GM13977 (cell line): Measurements from ENCODE around the gene CTNNA2.

Experiments
- DNase-seq: peaks from one replicate; pipeline ENCODE4 v3.0.0; 2012; ENCODE audit warnings: low spot score
- in situ Hi-C: fragments of 300-500 bp; cut with MboI; formaldehyde crosslinking; loops from one replicate; pipeline ENCODE4 v1.12.0; 2022; ENCODE audit warnings: low sequenced_read_pairs, low pct_unique_long_range_greater_than_20kb, mixed read lengths, inconsistent platforms; ENCODE audit not compliant: unreplicated experiment
- TF ChIP-seq, protein P1 (sequence below): IDR thresholded peaks from 2 replicates; pipeline ENCODE4 v1.5.1; 2012; ENCODE audit warnings: mild to moderate bottlenecking, control low read depth; ENCODE audit not compliant: insufficient read depth; ENCODE audit errors: extremely low read depth, missing control alignments

Gene CTNNA2

DNA sequence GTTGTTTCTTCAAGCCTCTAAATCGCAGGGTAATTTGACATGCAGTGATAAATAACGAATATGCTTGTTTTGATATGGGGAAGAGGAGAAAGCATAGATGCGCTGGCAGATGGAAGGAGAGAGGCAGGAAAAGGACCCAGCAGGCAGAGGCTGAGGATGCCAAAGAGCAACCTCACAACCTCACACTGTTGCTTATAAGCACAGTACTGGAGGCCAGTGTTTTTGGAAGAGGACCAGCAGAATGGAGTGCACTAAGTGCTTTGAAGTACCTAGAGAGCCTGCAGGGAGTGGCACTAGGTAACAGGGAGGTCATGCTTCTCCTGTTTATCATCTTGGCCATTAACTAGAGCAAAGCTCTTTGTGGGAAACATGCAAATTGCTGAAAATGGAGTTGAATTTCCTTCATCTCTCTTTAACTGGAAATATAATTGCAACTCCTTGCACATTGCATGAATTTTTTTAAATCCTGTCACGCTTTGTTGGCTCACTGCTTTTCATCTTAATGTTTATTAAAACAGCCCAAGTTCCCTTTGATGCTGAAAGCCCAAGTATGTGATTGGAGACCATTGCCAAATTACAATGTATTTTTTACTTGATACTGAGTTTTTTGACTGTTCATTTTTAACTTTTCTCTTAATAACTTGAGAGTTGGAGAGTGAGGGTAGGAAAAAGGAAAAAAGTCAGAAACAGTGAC is 555.3 kb downstream of the CTNNA2 start:
- TF ChIP-seq, protein P1, sequence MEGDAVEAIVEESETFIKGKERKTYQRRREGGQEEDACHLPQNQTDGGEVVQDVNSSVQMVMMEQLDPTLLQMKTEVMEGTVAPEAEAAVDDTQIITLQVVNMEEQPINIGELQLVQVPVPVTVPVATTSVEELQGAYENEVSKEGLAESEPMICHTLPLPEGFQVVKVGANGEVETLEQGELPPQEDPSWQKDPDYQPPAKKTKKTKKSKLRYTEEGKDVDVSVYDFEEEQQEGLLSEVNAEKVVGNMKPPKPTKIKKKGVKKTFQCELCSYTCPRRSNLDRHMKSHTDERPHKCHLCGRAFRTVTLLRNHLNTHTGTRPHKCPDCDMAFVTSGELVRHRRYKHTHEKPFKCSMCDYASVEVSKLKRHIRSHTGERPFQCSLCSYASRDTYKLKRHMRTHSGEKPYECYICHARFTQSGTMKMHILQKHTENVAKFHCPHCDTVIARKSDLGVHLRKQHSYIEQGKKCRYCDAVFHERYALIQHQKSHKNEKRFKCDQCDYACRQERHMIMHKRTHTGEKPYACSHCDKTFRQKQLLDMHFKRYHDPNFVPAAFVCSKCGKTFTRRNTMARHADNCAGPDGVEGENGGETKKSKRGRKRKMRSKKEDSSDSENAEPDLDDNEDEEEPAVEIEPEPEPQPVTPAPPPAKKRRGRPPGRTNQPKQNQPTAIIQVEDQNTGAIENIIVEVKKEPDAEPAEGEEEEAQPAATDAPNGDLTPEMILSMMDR = no peak
- no peak for DNase-seq
- in situ Hi-C loops = no loop called here

DNA sequence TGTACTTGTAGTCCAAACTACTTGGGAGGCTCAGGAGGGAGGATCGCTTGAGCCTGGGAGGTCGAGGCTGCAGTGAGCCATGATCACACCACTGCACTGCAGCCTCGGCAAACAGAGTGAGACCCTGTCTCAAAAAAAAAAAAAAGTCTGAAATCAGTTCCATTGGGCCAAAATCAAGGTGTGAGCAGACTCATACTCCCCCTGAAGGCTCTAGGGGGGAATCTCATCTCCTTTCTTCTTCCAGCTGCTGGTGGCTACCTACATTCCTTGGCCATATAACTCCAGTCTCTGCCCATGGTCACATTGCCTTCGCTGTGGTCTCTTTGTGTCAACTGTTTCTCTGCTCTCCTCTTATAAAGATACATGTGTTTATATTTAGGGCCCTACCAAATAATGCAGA is 557.7 kb downstream of the CTNNA2 start:
- in situ Hi-C loops = no loop called here
- no peak for DNase-seq
- TF ChIP-seq, protein P1 = no peak

DNA sequence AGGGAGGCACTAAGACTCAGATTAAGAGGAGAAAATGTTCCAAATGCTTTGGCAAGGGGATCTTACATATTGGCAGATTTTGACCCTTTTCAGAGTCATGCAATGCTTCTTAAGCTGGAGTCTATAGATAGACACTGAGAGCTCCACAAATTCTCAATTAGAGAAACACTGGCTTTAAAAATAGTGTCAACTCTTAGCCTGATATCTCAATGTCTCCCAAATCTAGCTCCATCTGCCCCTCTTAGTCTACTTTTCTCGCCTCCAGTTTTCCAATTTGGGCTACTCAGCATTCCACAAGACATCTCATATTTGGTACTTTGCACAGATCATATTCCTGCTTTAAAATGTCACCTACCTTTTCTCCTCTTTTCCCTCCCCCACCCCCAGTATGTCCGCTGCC is 559.1 kb downstream of the CTNNA2 start:
- DNase-seq = no peak
- TF ChIP-seq, protein P1 = no peak
- in situ Hi-C loops = no loop called here

DNA sequence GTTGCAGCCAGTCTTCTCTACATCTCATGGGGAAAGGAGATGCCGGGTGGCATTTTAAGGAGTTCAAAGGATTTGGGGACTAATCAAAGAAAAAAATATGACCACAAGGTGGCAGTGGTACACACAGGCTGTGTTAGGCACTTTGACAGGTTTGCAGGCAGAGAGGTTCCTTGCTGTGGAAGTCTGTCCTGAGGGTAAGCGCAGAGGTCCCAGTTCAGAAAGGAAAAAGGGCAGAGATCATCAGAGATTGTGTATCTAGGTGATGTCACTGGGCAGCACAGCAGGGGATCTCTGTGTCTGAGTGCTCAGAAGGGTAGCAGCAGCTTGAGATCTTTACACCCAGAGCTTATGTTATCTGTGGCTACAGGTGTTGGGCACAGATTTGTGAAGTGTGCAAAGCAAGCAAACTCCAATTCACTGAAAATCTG is 560.3 kb downstream of the CTNNA2 start:
- peak; percentile 51 for DNase-seq
- TF ChIP-seq, protein P1 = peak; percentile 65
- in situ Hi-C loops = no loop called here

DNA sequence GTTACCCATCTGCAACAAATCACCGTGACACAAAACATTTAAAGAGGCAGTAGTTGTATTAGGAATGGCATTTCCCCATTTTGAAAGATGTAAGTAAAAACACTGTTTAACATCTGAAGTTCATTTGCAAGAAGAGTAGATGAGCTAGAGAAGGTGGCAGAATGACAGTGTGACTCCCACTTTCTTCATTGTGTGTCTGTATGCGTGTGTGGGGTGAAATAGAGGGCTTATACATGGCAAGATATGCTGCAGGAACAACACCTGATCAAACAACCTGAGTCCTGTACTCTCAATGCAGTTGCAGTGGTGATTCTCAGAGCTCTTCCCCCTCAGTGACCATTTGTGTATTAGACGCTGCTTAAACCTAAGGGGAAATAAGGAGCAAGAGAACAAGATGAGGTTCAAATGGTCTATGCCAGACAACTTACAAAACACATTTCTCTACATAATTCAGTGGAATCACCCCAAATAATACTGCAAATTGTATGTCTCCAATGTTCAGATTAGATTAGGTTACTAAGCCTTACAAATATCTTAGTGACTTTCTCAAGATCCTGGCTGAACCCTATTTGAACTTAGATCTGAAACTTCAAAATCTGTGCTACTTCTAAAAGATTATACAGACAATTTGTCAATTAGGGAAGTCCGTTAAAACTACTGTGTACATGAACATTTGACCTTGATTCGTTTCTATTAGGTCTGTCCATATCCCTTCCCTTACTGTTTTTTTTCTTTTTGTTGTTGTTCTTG is 561.6 kb downstream of the CTNNA2 start:
- TF ChIP-seq, protein P1 = no peak
- DNase-seq = no peak
- in situ Hi-C loops = no loop called here

DNA sequence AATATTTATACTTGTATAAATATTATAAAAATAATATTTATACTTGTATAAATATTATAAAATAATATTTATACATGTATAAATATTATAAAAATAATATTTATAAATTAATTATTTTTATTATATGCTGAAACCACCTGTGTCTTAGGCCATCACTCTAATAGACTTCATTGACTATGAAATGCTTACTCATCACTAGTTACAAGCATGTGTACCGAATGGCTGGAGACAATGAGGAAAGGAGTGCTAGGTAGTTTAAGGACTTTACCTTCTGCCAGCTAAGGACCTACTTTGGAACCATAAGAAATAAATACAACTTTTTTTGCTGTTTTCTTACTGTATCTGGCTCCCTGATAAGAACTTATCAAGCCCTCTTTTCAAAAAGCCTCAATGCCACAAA is 562.9 kb downstream of the CTNNA2 start:
- in situ Hi-C loops = no loop called here
- TF ChIP-seq, protein P1 = no peak
- no peak for DNase-seq
